ENCODE data around the gene KIF5C.

The KIF5C gene

DNA sequence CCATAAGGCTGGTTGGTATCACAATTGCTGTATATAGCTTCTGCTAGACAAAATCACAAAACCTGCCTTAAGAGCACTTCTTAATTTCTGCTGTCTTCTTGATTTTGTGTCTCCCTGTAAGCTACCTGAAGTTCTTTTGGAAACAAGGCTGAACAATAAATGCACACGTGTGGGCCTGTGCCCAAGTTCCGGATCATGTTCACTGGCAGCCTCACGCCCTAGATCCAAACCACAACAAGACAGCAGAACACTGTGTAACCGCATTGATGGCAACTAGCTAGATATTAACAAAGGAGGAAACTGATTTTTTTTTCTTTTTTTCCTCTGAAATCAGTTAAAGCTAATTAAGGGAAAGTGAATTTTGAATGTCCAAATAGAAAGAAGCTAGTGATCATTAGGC, 82.0 kb downstream of the KIF5C start:
- no peak for TF ChIP-seq ZFP3 (CRISPR knock-in tag; IDR thresholded peaks at IDR 0.05)
- TF ChIP-seq CSDC2 (CRISPR knock-in tag; IDR thresholded peaks at IDR 0.05), result no peak
- no peak for TF ChIP-seq SNAI2 (CRISPR knock-in tag; IDR thresholded peaks at IDR 0.05)
- no peak for TF ChIP-seq ARNTL (CRISPR knock-in tag; IDR thresholded peaks at IDR 0.05; ENCODE audit: borderline replicate concordance, low read depth)
- TF ChIP-seq, protein P1, sequence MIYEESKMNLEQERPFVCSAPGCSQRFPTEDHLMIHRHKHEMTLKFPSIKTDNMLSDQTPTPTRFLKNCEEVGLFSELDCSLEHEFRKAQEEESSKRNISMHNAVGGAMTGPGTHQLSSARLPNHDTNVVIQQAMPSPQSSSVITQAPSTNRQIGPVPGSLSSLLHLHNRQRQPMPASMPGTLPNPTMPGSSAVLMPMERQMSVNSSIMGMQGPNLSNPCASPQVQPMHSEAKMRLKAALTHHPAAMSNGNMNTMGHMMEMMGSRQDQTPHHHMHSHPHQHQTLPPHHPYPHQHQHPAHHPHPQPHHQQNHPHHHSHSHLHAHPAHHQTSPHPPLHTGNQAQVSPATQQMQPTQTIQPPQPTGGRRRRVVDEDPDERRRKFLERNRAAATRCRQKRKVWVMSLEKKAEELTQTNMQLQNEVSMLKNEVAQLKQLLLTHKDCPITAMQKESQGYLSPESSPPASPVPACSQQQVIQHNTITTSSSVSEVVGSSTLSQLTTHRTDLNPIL (CRISPR knock-in tag; IDR thresholded peaks at IDR 0.05; ENCODE audit: low read depth), result no peak
- TF ChIP-seq, protein P2, sequence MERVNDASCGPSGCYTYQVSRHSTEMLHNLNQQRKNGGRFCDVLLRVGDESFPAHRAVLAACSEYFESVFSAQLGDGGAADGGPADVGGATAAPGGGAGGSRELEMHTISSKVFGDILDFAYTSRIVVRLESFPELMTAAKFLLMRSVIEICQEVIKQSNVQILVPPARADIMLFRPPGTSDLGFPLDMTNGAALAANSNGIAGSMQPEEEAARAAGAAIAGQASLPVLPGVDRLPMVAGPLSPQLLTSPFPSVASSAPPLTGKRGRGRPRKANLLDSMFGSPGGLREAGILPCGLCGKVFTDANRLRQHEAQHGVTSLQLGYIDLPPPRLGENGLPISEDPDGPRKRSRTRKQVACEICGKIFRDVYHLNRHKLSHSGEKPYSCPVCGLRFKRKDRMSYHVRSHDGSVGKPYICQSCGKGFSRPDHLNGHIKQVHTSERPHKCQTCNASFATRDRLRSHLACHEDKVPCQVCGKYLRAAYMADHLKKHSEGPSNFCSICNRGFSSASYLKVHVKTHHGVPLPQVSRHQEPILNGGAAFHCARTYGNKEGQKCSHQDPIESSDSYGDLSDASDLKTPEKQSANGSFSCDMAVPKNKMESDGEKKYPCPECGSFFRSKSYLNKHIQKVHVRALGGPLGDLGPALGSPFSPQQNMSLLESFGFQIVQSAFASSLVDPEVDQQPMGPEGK (CRISPR knock-in tag; IDR thresholded peaks at IDR 0.05; ENCODE audit: borderline replicate concordance), result no peak
- no peak for TF ChIP-seq OSR1 (CRISPR knock-in tag; IDR thresholded peaks at IDR 0.05)
- no peak for TF ChIP-seq ZNF8 (CRISPR knock-in tag; IDR thresholded peaks at IDR 0.05)
- no peak for TF ChIP-seq ZC3H10 (CRISPR knock-in tag; IDR thresholded peaks at IDR 0.05)
- no peak for TF ChIP-seq TOX (CRISPR knock-in tag; IDR thresholded peaks at IDR 0.05; ENCODE audit: borderline replicate concordance)
- no peak for TF ChIP-seq RARB (CRISPR knock-in tag; IDR thresholded peaks at IDR 0.05)
- no peak for TF ChIP-seq ISL1 (CRISPR knock-in tag; IDR thresholded peaks at IDR 0.05)
- no peak for TF ChIP-seq ZFP30 (CRISPR knock-in tag; IDR thresholded peaks at IDR 0.05)
- no peak for TF ChIP-seq ZNF565 (CRISPR knock-in tag; conservative IDR thresholded peaks at IDR 0.05; ENCODE audit: low read depth)
- no peak for TF ChIP-seq ZNF70 (CRISPR knock-in tag; IDR thresholded peaks at IDR 0.05)
- TF ChIP-seq, protein P3, sequence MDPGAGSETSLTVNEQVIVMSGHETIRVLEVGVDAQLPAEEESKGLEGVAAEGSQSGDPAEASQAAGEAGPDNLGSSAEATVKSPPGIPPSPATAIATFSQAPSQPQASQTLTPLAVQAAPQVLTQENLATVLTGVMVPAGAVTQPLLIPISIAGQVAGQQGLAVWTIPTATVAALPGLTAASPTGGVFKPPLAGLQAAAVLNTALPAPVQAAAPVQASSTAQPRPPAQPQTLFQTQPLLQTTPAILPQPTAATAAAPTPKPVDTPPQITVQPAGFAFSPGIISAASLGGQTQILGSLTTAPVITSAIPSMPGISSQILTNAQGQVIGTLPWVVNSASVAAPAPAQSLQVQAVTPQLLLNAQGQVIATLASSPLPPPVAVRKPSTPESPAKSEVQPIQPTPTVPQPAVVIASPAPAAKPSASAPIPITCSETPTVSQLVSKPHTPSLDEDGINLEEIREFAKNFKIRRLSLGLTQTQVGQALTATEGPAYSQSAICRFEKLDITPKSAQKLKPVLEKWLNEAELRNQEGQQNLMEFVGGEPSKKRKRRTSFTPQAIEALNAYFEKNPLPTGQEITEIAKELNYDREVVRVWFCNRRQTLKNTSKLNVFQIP (CRISPR knock-in tag; IDR thresholded peaks at IDR 0.05; ENCODE audit: borderline replicate concordance, low read depth), result no peak
- TF ChIP-seq PPARA (CRISPR knock-in tag; IDR thresholded peaks at IDR 0.05; ENCODE audit: borderline replicate concordance), result no peak
- TF ChIP-seq, protein P4, sequence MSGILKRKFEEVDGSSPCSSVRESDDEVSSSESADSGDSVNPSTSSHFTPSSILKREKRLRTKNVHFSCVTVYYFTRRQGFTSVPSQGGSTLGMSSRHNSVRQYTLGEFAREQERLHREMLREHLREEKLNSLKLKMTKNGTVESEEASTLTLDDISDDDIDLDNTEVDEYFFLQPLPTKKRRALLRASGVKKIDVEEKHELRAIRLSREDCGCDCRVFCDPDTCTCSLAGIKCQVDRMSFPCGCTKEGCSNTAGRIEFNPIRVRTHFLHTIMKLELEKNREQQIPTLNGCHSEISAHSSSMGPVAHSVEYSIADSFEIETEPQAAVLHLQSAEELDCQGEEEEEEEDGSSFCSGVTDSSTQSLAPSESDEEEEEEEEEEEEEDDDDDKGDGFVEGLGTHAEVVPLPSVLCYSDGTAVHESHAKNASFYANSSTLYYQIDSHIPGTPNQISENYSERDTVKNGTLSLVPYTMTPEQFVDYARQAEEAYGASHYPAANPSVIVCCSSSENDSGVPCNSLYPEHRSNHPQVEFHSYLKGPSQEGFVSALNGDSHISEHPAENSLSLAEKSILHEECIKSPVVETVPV (CRISPR knock-in tag; IDR thresholded peaks at IDR 0.05), result no peak
- no peak for TF ChIP-seq ESRRG (CRISPR knock-in tag; IDR thresholded peaks at IDR 0.05)
- ATAC-seq, result no peak

DNA sequence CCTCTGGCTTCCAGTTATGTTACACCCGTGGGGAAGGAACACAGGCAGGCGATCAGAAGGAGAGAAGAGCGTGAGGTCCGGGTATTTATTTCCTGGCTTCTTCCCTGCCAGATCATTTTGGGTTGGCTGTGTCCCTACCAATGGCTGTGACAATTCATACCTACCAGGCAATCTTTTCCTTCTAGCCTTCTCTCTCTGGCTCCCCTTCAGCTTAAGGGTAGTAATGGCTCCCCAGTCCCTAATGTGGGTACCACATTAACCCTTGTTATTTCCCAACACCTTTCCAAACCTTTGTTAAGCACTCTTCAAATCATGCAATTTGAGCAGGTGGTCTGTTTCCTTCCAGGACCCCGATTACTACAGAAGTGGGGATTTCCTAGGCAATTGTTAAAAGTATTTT, 84.7 kb downstream of the KIF5C start:
- no peak for ATAC-seq
- TF ChIP-seq RARB (CRISPR knock-in tag; IDR thresholded peaks at IDR 0.05) (no peak), GLIS3 (CRISPR knock-in tag; IDR thresholded peaks at IDR 0.05) (no peak), TCF4 (CRISPR knock-in tag; IDR thresholded peaks at IDR 0.05; ENCODE audit: borderline replicate concordance) (no peak)
- TF ChIP-seq, protein P3 (CRISPR knock-in tag; IDR thresholded peaks at IDR 0.05; ENCODE audit: borderline replicate concordance, low read depth), result no peak

DNA sequence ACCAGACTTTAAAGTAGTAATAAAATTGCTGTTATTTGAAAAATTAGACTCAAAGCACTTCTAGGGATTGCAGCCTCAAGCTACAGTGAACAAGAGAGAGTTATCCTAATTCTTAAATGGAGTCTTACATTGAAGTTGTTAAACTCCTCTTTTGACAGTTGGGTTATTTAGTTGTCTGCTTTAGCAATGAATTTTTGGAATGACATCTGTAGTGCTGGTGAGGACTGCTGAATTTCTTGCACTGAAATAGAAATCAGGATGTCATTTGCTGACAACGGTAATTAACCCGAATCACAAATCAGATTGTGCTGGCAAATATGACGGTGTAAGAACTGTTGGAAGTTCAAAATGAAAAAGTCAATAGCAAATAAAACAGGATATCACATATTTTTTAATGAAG, 85.5 kb downstream of the KIF5C start:
- ATAC-seq, result no peak
- TF ChIP-seq ZNF565 (CRISPR knock-in tag; conservative IDR thresholded peaks at IDR 0.05; ENCODE audit: low read depth), result no peak
- TF ChIP-seq ZNF70 (CRISPR knock-in tag; IDR thresholded peaks at IDR 0.05), result no peak
- TF ChIP-seq CSDC2 (CRISPR knock-in tag; IDR thresholded peaks at IDR 0.05), result no peak
- TF ChIP-seq, protein P2 (CRISPR knock-in tag; IDR thresholded peaks at IDR 0.05; ENCODE audit: borderline replicate concordance), result no peak
- no peak for TF ChIP-seq GLIS3 (CRISPR knock-in tag; IDR thresholded peaks at IDR 0.05)
- no peak for TF ChIP-seq ISL1 (CRISPR knock-in tag; IDR thresholded peaks at IDR 0.05)
- TF ChIP-seq, protein P5, sequence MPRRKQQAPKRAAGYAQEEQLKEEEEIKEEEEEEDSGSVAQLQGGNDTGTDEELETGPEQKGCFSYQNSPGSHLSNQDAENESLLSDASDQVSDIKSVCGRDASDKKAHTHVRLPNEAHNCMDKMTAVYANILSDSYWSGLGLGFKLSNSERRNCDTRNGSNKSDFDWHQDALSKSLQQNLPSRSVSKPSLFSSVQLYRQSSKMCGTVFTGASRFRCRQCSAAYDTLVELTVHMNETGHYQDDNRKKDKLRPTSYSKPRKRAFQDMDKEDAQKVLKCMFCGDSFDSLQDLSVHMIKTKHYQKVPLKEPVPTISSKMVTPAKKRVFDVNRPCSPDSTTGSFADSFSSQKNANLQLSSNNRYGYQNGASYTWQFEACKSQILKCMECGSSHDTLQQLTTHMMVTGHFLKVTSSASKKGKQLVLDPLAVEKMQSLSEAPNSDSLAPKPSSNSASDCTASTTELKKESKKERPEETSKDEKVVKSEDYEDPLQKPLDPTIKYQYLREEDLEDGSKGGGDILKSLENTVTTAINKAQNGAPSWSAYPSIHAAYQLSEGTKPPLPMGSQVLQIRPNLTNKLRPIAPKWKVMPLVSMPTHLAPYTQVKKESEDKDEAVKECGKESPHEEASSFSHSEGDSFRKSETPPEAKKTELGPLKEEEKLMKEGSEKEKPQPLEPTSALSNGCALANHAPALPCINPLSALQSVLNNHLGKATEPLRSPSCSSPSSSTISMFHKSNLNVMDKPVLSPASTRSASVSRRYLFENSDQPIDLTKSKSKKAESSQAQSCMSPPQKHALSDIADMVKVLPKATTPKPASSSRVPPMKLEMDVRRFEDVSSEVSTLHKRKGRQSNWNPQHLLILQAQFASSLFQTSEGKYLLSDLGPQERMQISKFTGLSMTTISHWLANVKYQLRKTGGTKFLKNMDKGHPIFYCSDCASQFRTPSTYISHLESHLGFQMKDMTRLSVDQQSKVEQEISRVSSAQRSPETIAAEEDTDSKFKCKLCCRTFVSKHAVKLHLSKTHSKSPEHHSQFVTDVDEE (CRISPR knock-in tag; IDR thresholded peaks at IDR 0.05), result no peak
- no peak for TF ChIP-seq ZC3H10 (CRISPR knock-in tag; IDR thresholded peaks at IDR 0.05)
- no peak for TF ChIP-seq TCF4 (CRISPR knock-in tag; IDR thresholded peaks at IDR 0.05; ENCODE audit: borderline replicate concordance)
- TF ChIP-seq ZNF8 (CRISPR knock-in tag; IDR thresholded peaks at IDR 0.05), result no peak
- no peak for TF ChIP-seq PPARA (CRISPR knock-in tag; IDR thresholded peaks at IDR 0.05; ENCODE audit: borderline replicate concordance)
- no peak for TF ChIP-seq ZFP30 (CRISPR knock-in tag; IDR thresholded peaks at IDR 0.05)
- no peak for TF ChIP-seq ZFP3 (CRISPR knock-in tag; IDR thresholded peaks at IDR 0.05)
- TF ChIP-seq, protein P3 (CRISPR knock-in tag; IDR thresholded peaks at IDR 0.05; ENCODE audit: borderline replicate concordance, low read depth), result no peak

Measured in SK-N-SH treated with all-trans-retinoic acid at 6 μM for 48 hours (cell line).